H1 (cell line): Measurements from ENCODE around the gene JAKMIP1. TPM values are rescaled to one million over a fixed set of nuclear protein-coding genes. Genes with fewer than 3 reads are reported as not detected.

Experiments
- BACH1 ChIP-seq: IDR thresholded peaks from 2 replicates; pipeline ENCODE4 v1.6.1; 2012; ENCODE audit warnings: low read length, improper control_type of control experiment
- RFX5 ChIP-seq: IDR thresholded peaks from 2 replicates; pipeline ENCODE4 v1.6.1; 2011; ENCODE audit warnings: low read depth, low read length, improper control_type of control experiment, borderline replicate concordance
- polyA plus RNA-seq, 7 experiments: library from polyadenylated mRNA; depleted of rRNA in 3 of 7; stranded (reverse) in 5 of 7; unstranded in 2 of 7; fragments of >200 nt in 5 of 7; fragments of 200-250 nt in 2 of 7; gene quantifications; 1 replicate in 5 of 7; 2 replicates in 1 of 7; 4 replicates in 1 of 7; pipeline versions ENCODE4 v1.2.1 to v1.2.3, GENCODE V29; 2011 to 2013; ENCODE audit warnings: missing spikeins in 2 of 7, mixed read lengths in 2 of 7
- total RNA-seq: library from RNA; stranded (reverse); fragmentation: NEBNext Ultra II Directional; extraction: Animal tissue kit (Norgen Biotek cat#: 25700); gene quantifications from 2 replicates; pipeline ENCODE4 v1.2.1, GENCODE V29; 2021
- TF ChIP-seq, protein P1 (sequence below): fragments of 300-600 bp; sonication (generic); IDR thresholded peaks from 2 replicates; pipeline ENCODE4 v1.7.1; 2012; ENCODE audit warnings: low read length, moderate library complexity, mild to moderate bottlenecking, inconsistent platforms; ENCODE audit not compliant: insufficient replicate concordance
- TF ChIP-seq, protein P2 (sequence below), 3 experiments: IDR thresholded peaks; 1 replicate in 2 of 3; 2 replicates in 1 of 3; pipeline versions ENCODE4 v1.5.1 to v1.6.1; 2011; ENCODE audit warnings: low read length in 3 of 3, mild to moderate bottlenecking in 3 of 3, inconsistent platforms in 2 of 3, low read depth in 1 of 3, moderate library complexity in 1 of 3; ENCODE audit not compliant: insufficient read depth in 1 of 3; ENCODE audit errors: control extremely low read depth in 1 of 3

JAKMIP1 gene
- total and polyA plus RNA-seq, 2 of the 8 experiments (the other 6 are each of a cell fraction or from before 2014, with no cell fraction given) = 2.5 to 4.4 TPM

DNA sequence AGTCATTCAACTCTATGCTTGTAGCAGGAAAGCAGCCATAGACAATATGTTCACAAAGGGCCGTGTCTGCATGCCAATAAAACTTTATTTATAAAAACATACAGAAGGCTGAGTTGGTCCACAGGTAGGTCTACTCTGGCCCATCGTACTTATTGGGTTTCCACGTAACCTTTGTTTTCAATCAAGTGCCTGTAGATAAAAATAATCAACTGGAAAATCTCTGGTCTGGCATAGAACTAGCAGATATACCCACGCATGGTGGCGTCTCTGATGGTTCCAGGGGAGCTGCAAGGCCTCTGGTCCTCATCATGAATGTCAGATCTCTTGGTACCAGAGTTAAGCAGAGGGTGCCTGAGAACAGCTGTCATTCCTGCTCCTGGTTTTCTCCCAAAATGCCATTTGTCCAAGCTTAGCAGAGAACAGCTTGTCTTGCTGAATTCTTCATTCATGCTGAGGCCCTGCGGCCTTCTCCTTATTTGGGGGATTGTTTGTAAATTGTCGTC is 31.4 kb upstream of the JAKMIP1 start (continued):
- TF ChIP-seq, protein P1, sequence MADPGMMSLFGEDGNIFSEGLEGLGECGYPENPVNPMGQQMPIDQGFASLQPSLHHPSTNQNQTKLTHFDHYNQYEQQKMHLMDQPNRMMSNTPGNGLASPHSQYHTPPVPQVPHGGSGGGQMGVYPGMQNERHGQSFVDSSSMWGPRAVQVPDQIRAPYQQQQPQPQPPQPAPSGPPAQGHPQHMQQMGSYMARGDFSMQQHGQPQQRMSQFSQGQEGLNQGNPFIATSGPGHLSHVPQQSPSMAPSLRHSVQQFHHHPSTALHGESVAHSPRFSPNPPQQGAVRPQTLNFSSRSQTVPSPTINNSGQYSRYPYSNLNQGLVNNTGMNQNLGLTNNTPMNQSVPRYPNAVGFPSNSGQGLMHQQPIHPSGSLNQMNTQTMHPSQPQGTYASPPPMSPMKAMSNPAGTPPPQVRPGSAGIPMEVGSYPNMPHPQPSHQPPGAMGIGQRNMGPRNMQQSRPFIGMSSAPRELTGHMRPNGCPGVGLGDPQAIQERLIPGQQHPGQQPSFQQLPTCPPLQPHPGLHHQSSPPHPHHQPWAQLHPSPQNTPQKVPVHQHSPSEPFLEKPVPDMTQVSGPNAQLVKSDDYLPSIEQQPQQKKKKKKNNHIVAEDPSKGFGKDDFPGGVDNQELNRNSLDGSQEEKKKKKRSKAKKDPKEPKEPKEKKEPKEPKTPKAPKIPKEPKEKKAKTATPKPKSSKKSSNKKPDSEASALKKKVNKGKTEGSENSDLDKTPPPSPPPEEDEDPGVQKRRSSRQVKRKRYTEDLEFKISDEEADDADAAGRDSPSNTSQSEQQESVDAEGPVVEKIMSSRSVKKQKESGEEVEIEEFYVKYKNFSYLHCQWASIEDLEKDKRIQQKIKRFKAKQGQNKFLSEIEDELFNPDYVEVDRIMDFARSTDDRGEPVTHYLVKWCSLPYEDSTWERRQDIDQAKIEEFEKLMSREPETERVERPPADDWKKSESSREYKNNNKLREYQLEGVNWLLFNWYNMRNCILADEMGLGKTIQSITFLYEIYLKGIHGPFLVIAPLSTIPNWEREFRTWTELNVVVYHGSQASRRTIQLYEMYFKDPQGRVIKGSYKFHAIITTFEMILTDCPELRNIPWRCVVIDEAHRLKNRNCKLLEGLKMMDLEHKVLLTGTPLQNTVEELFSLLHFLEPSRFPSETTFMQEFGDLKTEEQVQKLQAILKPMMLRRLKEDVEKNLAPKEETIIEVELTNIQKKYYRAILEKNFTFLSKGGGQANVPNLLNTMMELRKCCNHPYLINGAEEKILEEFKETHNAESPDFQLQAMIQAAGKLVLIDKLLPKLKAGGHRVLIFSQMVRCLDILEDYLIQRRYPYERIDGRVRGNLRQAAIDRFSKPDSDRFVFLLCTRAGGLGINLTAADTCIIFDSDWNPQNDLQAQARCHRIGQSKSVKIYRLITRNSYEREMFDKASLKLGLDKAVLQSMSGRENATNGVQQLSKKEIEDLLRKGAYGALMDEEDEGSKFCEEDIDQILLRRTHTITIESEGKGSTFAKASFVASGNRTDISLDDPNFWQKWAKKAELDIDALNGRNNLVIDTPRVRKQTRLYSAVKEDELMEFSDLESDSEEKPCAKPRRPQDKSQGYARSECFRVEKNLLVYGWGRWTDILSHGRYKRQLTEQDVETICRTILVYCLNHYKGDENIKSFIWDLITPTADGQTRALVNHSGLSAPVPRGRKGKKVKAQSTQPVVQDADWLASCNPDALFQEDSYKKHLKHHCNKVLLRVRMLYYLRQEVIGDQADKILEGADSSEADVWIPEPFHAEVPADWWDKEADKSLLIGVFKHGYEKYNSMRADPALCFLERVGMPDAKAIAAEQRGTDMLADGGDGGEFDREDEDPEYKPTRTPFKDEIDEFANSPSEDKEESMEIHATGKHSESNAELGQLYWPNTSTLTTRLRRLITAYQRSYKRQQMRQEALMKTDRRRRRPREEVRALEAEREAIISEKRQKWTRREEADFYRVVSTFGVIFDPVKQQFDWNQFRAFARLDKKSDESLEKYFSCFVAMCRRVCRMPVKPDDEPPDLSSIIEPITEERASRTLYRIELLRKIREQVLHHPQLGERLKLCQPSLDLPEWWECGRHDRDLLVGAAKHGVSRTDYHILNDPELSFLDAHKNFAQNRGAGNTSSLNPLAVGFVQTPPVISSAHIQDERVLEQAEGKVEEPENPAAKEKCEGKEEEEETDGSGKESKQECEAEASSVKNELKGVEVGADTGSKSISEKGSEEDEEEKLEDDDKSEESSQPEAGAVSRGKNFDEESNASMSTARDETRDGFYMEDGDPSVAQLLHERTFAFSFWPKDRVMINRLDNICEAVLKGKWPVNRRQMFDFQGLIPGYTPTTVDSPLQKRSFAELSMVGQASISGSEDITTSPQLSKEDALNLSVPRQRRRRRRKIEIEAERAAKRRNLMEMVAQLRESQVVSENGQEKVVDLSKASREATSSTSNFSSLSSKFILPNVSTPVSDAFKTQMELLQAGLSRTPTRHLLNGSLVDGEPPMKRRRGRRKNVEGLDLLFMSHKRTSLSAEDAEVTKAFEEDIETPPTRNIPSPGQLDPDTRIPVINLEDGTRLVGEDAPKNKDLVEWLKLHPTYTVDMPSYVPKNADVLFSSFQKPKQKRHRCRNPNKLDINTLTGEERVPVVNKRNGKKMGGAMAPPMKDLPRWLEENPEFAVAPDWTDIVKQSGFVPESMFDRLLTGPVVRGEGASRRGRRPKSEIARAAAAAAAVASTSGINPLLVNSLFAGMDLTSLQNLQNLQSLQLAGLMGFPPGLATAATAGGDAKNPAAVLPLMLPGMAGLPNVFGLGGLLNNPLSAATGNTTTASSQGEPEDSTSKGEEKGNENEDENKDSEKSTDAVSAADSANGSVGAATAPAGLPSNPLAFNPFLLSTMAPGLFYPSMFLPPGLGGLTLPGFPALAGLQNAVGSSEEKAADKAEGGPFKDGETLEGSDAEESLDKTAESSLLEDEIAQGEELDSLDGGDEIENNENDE = no peak
- TF ChIP-seq BACH1 (no peak), RFX5 (no peak)
- TF ChIP-seq, protein P2, sequence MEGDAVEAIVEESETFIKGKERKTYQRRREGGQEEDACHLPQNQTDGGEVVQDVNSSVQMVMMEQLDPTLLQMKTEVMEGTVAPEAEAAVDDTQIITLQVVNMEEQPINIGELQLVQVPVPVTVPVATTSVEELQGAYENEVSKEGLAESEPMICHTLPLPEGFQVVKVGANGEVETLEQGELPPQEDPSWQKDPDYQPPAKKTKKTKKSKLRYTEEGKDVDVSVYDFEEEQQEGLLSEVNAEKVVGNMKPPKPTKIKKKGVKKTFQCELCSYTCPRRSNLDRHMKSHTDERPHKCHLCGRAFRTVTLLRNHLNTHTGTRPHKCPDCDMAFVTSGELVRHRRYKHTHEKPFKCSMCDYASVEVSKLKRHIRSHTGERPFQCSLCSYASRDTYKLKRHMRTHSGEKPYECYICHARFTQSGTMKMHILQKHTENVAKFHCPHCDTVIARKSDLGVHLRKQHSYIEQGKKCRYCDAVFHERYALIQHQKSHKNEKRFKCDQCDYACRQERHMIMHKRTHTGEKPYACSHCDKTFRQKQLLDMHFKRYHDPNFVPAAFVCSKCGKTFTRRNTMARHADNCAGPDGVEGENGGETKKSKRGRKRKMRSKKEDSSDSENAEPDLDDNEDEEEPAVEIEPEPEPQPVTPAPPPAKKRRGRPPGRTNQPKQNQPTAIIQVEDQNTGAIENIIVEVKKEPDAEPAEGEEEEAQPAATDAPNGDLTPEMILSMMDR (IDR thresholded peaks at IDR 0.05; ENCODE audit: control extremely low read depth in 1 of 3, insufficient read depth in 1 of 3, low read depth in 1 of 3, low read length in 3 of 3) = no peak
